Body of pancreas (tissue), 4 donors: ENCODE data around the gene ADAMTS19. TPM values are rescaled to one million over a fixed set of nuclear protein-coding genes. Genes with fewer than 3 reads are reported as not detected.

Experiments
- ATAC-seq: fragments of 150-250 bp; one replicate; pipeline ENCODE4 v1.9.1; 2016
- DNase-seq, 4 donors: peaks; one replicate each; pipeline ENCODE4 v3.0.0-alpha.2; 2019
- H3K27ac ChIP-seq, 4 donors: fragments of 200-600 bp; sonication (generic); 1 replicate in 3 of 4; 2 replicates in 1 of 4; pipeline versions ENCODE4 v1.5.1 to v1.6.1; 2016 to 2019; ENCODE audit warnings: mild to moderate bottlenecking in 1 of 4, mixed read lengths in 1 of 4, moderate library complexity in 1 of 4
- H3K27me3 ChIP-seq, 2 donors: fragments of 200-600 bp; sonication (generic); one replicate each; pipeline ENCODE4 v1.6.0; 2016; ENCODE audit warnings: mild to moderate bottlenecking in 1 of 2
- H3K36me3 ChIP-seq, 2 donors: fragments of 200-600 bp; sonication (generic); replicated peaks in 1 of 2; 2 replicates each; pipeline ENCODE4 v1.5.1; 2016; ENCODE audit warnings: low read depth in 2 of 2; ENCODE audit not compliant: insufficient read depth in 1 of 2
- H3K4me1 ChIP-seq: fragments of 200-600 bp; sonication (generic); one replicate; pipeline ENCODE4 v1.6.0; 2016
- H3K4me3 ChIP-seq, 2 donors: fragments of 200-600 bp; sonication (generic); 1 replicate in 1 of 2; 2 replicates in 1 of 2; pipeline ENCODE4 v1.5.1; 2016 to 2019
- H3K9me3 ChIP-seq, 3 donors: fragments of 200-600 bp; sonication (generic); 1 replicate in 2 of 3; 2 replicates in 1 of 3; pipeline ENCODE4 v1.5.1; 2016
- CTCF ChIP-seq, 7 experiments: fragments of 450-650 bp in 4 of 7; fragments of 200-600 bp in 3 of 7; sonication (generic) in 3 of 7; IDR thresholded peaks; one replicate each; pipeline ENCODE4 v1.5.1; 2016 to 2019; ENCODE audit warnings: antibody characterized with exemption in 7 of 7
- POLR2A ChIP-seq, 3 donors: fragments of 450-650 bp; IDR thresholded peaks; one replicate each; pipeline ENCODE4 v1.6.1; 2016; ENCODE audit warnings: antibody characterized with exemption in 3 of 3, mild to moderate bottlenecking in 2 of 3
- WGBS, 2 donors: methylation state at CpG; one replicate each; pipeline ENCODE4 v1.1.5; 2017; 5-methylcytosine and 5-hydroxymethylcytosine counted together
- intact Hi-C: fragments of 100-400 bp; cut with DNase I; formaldehyde crosslinking; loops from one replicate; pipeline ENCODE4 v1.15.1; 2023
- total RNA-seq, 2 donors: library from RNA; depleted of rRNA; stranded (reverse); fragments of >200 nt; gene quantifications; one replicate each; pipeline ENCODE4 v1.1.0, GENCODE V29; 2016

ADAMTS19 gene
- total RNA-seq, 2 donors from 2014 or later = 0.26 to 1.3 TPM

GRCh38 chr5:129481161-129481560 lies 21.1 kb downstream of the ADAMTS19 start:
- ATAC-seq = no peak
- Histone ChIP-seq H3K36me3 (no peaks in the 10 kb centered on the region), H3K27ac (no peak overlapping the region), H3K4me3 (no peak overlapping the region), H3K9me3 (no peaks in the 10 kb centered on the region), H3K27me3 (no peaks in the 10 kb centered on the region), H3K4me1 (no peaks in the 10 kb centered on the region)
- 47 to 51% methylated on average over 3 of the region's 3 CpGs for WGBS, 2 donors
- TF ChIP-seq POLR2A (IDR thresholded peaks at IDR 0.05) (no peak), CTCF (IDR thresholded peaks at IDR 0.05) (no peak)
- DNase-seq = no peak
- intact Hi-C loops = no loop called here

GRCh38 chr5:129496421-129496820 lies 36.3 kb downstream of the ADAMTS19 start:
- H3K9me3 ChIP-seq = no peaks in the 10 kb centered on the region
- no peak for DNase-seq
- no peak for ATAC-seq
- TF ChIP-seq CTCF (IDR thresholded peaks at IDR 0.05) (no peak), POLR2A (IDR thresholded peaks at IDR 0.05) (no peak)
- H3K4me3 ChIP-seq = no peak overlapping the region
- H3K27ac ChIP-seq = no peak overlapping the region
- no peaks in the 10 kb centered on the region for H3K4me1 ChIP-seq
- no peaks in the 10 kb centered on the region for H3K36me3 ChIP-seq
- intact Hi-C loops = no loop called here
- no peaks in the 10 kb centered on the region for H3K27me3 ChIP-seq

- Histone ChIP-seq H3K4me3 (no peak overlapping the region), H3K36me3 (no peaks in the 10 kb centered on the region), H3K4me1 (no peaks in the 10 kb centered on the region), H3K27me3 (no peaks in the 10 kb centered on the region), H3K9me3 (no peaks in the 10 kb centered on the region), H3K27ac (no peak overlapping the region)
- TF ChIP-seq POLR2A (IDR thresholded peaks at IDR 0.05) (no peak), CTCF (IDR thresholded peaks at IDR 0.05) (no peak)
- DNase-seq = no peak
- no peak for ATAC-seq
- intact Hi-C loops = no loop called here
- 59 to 63% methylated on average over 3 of the region's 3 CpGs for WGBS, 2 donors
Measured at GRCh38 chr5:129496864-129497595, 36.9 kb downstream of the ADAMTS19 start.

GRCh38 chr5:129499208-129499852 lies 39.2 kb downstream of the ADAMTS19 start:
- ATAC-seq = no peak
- TF ChIP-seq CTCF (IDR thresholded peaks at IDR 0.05) = no peak
- no peak for TF ChIP-seq POLR2A (IDR thresholded peaks at IDR 0.05)
- Histone ChIP-seq H3K4me3 (no peak overlapping the region), H3K4me1 (no peaks in the 10 kb centered on the region), H3K9me3 (no peaks in the 10 kb centered on the region), H3K27ac (no peak overlapping the region), H3K27me3 (no peaks in the 10 kb centered on the region), H3K36me3 (no peaks in the 10 kb centered on the region)
- no peak for DNase-seq
- intact Hi-C loops = no loop called here

GRCh38 chr5:129500101-129500500 lies 40.0 kb downstream of the ADAMTS19 start:
- no peaks in the 10 kb centered on the region for H3K4me1 ChIP-seq
- TF ChIP-seq POLR2A (IDR thresholded peaks at IDR 0.05) (no peak), CTCF (IDR thresholded peaks at IDR 0.05) (no peak)
- ATAC-seq (no peak), DNase-seq (no peak)
- no peaks in the 10 kb centered on the region for H3K9me3 ChIP-seq
- no peak overlapping the region for H3K27ac ChIP-seq
- WGBS, 2 donors = 76 to 92% methylated on average over 3 of the region's 3 CpGs
- intact Hi-C loops = no loop called here
- H3K27me3 ChIP-seq = no peaks in the 10 kb centered on the region
- no peak overlapping the region for H3K4me3 ChIP-seq
- H3K36me3 ChIP-seq = no peaks in the 10 kb centered on the region
